HG03378 (cell line): ENCODE measurements around the gene GRK3.

Experiments used
- ATAC-seq: cut with Tn5 transposase; IDR thresholded peaks from one replicate; pipeline ENCODE4 v1.9.1; 2021; ENCODE audit warnings: mild to moderate bottlenecking, moderate library complexity; ENCODE audit not compliant: unreplicated experiment

GRK3 gene

GRCh38 chr22:25656724-25657123 is 92.2 kb downstream of the GRK3 start:
- peak; percentile 78 for ATAC-seq

DNA sequence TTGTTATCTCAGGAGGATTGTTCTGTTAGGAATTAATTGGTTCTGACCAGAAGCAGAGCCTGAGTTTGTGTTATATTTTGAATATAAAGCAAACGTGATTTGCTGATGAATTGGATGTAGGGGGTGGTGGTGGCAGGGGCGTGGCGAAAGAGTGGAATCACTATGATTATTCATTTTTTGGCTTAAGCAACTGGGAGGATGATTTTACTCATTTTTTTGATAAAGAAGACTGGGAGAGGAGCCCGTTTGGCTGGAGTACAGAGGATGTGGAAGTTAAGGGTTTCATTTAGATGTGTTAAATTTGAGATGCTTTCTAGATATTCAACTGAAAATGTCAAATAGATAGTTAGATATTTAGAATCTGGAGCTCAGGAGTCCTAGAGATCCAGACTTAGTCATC is 94.2 kb downstream of the GRK3 start:
- no peak for ATAC-seq

- ATAC-seq = no peak
Observed at GRCh38 chr22:25659413-25659812, 94.9 kb downstream of the GRK3 start.

- ATAC-seq = no peak
Observed at GRCh38 chr22:25660336-25660735, 95.9 kb downstream of the GRK3 start.

DNA sequence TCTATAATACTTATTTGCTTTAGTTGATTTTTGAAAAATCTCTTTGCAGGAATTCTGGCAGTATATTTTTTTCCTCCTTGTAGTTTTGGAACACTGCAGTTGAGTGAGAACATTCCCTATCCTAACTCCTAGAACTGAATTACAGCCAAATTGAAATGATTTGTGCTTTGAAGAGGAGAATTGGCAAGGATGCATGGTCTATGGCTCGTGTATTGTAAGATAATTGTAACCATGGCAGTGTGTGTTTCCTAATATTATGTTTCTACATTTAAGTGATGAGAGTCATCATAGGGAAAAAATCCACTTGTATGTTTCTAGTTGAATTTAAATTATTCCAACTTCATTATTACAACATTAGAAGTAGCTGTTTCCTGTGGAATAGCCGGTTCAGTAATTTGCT is 96.6 kb downstream of the GRK3 start:
- ATAC-seq = no peak

DNA sequence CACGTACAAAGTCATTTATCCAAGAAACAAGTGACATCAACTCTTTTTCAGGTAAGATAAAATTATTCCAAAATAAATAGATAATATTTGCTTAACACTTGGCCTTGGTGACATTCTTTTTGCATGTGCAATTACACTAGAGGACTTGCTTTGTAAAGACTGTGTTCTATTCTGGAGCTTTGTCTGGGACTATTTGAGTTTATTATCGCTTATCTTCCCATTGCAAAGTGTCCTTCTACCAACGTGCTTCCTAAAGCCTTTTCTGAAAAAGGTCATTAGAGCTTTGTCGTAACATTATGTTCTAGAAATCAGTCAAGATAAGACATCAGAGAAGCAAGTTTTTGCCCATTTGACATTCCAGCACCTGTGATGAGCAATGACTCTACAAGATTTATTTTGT is 99.2 kb downstream of the GRK3 start:
- no peak for ATAC-seq

GRCh38 chr22:25666308-25666707 is 101.8 kb downstream of the GRK3 start:
- ATAC-seq = no peak

DNA sequence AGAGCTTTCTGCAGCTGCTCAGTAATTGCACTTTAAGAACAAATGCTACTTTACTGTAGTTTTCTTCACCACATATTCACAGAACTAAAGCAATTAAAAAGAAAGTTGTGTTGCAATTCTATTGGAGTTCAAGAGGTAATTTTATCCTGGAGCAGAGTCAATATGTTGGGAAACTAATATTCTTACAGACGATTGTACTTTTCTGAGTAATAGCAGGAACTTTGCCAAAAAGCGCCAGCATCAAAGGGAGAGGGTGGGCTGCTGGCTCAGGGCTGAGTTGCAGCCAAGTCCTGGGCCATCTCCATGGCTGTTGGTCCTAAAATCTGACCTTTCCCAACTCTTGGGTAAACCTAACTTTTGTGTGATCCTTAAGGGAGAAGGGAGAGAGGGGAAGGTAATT is 104.0 kb downstream of the GRK3 start:
- no peak for ATAC-seq

DNA sequence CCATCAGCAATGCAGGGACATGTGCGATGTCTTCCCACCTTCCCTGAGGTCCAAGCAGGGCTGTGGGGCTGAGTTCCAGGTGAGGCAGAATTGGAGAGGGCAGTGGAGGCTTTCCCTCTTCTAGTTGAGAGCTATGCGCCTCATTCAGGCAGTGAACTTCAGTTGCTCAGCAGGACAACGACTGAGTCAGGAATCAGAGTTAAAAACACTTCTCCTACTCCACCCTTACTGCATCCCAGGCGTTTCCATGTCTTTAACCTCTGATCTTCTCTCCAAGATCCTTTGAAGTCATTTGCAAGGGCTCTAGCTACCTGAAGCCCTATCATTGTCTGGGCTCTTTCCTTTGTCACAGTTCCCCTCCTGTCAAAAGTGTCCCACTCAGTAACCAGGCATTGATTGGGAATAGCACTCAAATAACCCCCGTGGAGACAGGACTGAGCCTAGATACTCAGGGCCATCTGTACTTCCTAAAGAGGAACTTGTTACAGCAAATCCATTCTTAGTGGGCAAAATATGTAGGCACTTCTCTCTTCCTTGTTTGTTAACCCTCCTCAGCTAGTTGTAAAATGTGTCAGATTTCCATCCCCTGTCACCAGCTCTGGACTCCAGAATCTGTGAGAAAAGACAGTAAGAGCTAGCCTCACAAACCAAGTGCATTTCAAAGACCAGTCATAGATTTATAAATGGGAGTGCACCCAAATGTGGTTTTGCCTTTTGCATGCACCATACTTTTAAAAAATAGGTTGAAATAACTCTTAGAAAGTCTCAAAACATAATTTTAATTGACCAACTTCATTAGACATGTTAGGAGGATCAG is 105.0 kb downstream of the GRK3 start:
- ATAC-seq = no peak

GRCh38 chr22:25670070-25670461 is 105.6 kb downstream of the GRK3 start:
- ATAC-seq = no peak

DNA sequence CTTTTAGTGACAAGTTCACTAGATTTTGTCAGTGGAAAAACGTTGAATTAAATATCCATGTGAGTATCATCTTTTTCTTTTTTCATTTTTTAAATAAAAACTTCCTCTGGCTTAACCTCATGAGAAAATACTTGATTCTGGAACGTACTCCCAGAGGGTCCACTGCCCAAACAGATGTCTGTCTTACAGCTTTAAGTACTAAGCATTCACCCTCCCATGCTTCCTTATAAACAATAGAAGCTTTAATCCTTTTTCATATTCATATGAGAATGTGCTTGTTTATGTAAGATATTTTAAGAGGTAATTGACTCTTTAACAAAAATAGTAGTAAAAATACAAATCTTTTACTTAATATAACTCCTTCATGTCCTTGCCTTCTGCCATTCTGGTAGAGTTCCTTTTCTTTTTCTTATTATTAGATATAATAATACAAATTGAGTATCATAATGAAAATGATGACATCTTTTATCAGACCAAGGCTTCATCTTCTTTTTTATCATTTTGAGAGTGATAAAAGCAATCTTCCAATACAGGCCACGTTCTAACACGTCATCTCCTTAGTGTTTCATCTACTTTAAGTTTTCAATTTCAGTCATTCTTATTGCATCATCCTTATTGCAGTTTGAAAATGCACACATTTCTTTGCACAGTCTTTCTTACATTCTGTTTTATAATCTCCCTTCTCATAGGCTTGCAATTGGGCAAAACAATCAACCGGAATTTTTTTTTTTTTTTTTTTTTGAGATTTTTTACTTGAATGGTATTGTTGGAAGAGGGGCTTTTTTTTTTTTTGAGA is 108.0 kb downstream of the GRK3 start:
- no peak for ATAC-seq

GRCh38 chr22:25673713-25674112 is 109.2 kb downstream of the GRK3 start:
- ATAC-seq = no peak

DNA sequence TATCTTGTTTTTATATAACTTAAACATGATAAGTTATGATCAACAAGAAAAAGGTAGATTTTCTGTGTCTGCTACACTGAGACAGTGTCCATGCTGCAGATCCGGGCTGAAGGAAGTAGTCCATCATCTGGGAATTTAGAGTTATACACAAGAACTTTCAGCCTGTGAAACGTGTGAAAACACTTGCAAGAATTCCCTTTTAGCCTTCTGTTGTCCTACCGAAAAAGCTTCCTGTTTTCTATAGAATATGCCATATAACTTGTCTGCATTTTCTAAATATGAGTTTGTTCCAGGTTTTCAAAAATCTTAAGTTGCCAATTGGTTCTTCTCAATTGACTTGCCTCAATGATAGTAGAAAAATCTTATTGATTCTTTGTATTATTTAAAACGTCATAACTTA is 113.2 kb downstream of the GRK3 start:
- no peak for ATAC-seq

GRCh38 chr22:25680051-25680450 is 115.6 kb downstream of the GRK3 start:
- ATAC-seq = no peak

DNA sequence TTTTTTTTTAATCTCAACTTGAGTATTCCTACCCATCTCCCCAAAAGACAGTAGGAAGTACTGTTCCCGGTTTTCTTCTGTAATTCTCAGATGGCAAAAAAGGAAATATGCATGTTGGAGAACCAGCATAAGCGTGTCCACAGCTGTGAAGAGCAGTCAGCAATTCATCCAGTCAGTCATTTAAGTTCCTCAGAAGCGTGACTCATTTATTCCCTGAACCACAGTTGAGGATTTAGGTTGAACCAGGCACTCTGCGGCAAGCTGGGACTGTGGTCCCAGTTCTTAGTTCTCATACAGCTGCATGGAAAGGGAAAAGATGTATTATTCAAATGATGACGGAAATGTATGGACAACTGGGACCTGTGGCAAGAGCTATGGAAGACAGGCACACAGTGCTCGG is 116.5 kb downstream of the GRK3 start:
- no peak for ATAC-seq

- no peak for ATAC-seq
Observed at GRCh38 chr22:25682109-25682508, 117.6 kb downstream of the GRK3 start.

- ATAC-seq = no peak
Observed at GRCh38 chr22:25688627-25689026, 124.2 kb downstream of the GRK3 start.

GRCh38 chr22:25689631-25690030 is 125.2 kb downstream of the GRK3 start:
- no peak for ATAC-seq

DNA sequence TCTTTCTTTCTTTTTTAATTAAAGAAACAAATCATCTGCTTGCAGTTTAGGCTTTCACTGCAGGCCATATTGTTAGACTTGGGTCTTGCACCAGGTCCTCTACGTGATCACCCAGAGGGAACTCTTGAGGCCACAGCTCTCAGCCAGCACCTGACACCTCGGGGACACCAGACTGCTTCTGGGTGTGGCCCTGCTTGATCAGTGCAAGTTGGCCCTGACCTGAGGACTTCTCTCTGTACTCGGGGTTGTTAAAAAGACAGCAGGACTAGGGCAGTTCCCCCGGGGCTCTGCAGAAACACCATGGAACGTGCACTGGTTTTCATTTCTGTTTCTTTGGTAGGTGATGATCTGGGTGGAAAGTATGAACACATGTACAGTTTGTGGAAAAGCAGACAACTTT is 126.3 kb downstream of the GRK3 start:
- ATAC-seq = no peak

DNA sequence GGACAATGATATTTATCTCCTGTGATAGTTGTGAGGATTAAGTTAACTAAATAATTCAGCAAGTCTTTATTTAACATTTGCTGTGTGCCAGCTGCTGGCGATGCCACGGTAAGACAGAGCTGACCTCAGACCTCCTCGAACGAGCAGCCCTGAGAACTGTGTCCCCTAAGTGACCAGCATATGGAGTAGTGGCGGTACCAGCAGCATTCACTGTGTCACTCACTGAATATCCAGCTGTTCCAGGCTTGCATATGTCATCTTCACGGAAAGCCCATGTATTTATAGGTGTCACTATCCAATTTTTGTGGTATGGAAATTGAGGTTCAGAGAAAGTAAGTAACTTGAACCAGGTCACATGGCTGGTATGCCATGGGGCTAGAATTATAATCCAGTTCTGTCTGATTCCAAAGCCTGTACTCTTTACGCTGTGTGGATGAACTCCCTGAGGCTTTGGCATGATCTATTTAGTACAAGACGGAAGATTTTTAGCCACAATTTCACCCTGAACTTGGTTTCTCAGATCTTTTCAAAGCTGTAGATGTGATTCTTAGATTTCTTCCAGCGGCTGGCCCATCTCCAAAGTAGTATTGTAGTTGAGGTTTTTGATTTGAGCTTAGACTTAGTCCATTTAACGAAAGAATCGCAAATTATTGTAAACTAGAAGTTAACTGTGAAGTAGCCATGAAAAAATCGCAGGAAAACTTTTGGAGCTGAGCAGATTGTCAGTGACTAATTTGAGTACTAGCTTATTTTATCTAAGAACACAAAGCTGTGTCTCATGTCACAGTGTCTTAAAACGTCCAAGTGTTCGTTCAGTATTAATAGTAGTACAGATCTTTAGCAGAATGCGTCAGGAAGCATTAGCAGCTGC is 128.2 kb downstream of the GRK3 start:
- ATAC-seq = no peak

GRCh38 chr22:25693268-25693565 is 128.7 kb downstream of the GRK3 start:
- ATAC-seq = no peak
